Natural killer cell (primary cell): ENCODE results near the gene MALRD1. TPM values are rescaled to one million over a fixed set of nuclear protein-coding genes. Genes with fewer than 3 reads are reported as not detected.
A peak's percentile ranks its signal among the peaks of the same experiment; 100 is the strongest.
"Not testable (repeated sequence)": the region's sequence is repeated elsewhere in the genome, so short reads cannot be mapped to it uniquely, and the experiment has no call there.

ENCODE experiments used
- ATAC-seq, 3 donors: fragments of 150-1000 bp in 2 of 3; fragments of 200-7000 bp in 1 of 3; cut with Tn5 transposase; 1 replicate in 1 of 3; 2 replicates in 2 of 3; pipeline ENCODE4 v1.10.0; 2021; ENCODE audit warnings: mild to moderate bottlenecking in 2 of 3, moderate library complexity in 2 of 3
- DNase-seq, 2 donors: peaks; one replicate each; pipeline versions ENCODE4 v3.0.0 to v3.0.0-alpha.2; 2013 to 2021; ENCODE audit warnings: mixed read lengths in 1 of 2
- H3K27ac ChIP-seq: one replicate; pipeline ENCODE4 v1.5.1; 2013; ENCODE audit warnings: mild to moderate bottlenecking, low read length
- H3K27me3 ChIP-seq: one replicate; pipeline ENCODE4 v1.6.1; 2013; ENCODE audit warnings: low read length; ENCODE audit not compliant: control insufficient read depth, insufficient read depth
- H3K36me3 ChIP-seq: one replicate; pipeline ENCODE4 v1.6.1; 2013; ENCODE audit warnings: low read length; ENCODE audit not compliant: control insufficient read depth, insufficient read depth
- H3K4me1 ChIP-seq: one replicate; pipeline ENCODE4 v1.6.1; 2013; ENCODE audit warnings: low read length; ENCODE audit not compliant: control insufficient read depth, insufficient read depth
- H3K4me3 ChIP-seq: one replicate; pipeline ENCODE4 v1.5.1; 2013; ENCODE audit warnings: low read length
- H3K9me3 ChIP-seq: one replicate; pipeline ENCODE4 v1.6.1; 2013; ENCODE audit warnings: low read length; ENCODE audit not compliant: control insufficient read depth, insufficient read depth
- H3K27ac Mint-ChIP-seq, 2 donors: one replicate each; pipeline ENCODE4 v1.8.0; 2022; ENCODE audit warnings: mild to moderate bottlenecking in 2 of 2, mixed read lengths in 2 of 2, moderate library complexity in 1 of 2
- H3K27me3 Mint-ChIP-seq, 2 donors: one replicate each; pipeline ENCODE4 v1.8.0; 2022; ENCODE audit warnings: low read depth in 2 of 2, mixed read lengths in 2 of 2
- H3K36me3 Mint-ChIP-seq: one replicate; pipeline ENCODE4 v1.8.0; 2022; ENCODE audit warnings: mixed read lengths
- H3K4me1 Mint-ChIP-seq, 2 donors: one replicate each; pipeline ENCODE4 v1.8.0; 2022; ENCODE audit warnings: mixed read lengths in 2 of 2
- H3K4me3 Mint-ChIP-seq: one replicate; pipeline ENCODE4 v1.8.0; 2022; ENCODE audit warnings: mild to moderate bottlenecking, moderate library complexity, mixed read lengths
- H3K9me3 Mint-ChIP-seq, 2 donors: one replicate each; pipeline ENCODE4 v1.8.0; 2022; ENCODE audit warnings: mixed read lengths in 2 of 2
- CTCF ChIP-seq: fragments of 200-600 bp; IDR thresholded peaks from one replicate; pipeline ENCODE4 v1.8.0; 2022; ENCODE audit warnings: antibody characterized with exemption
- WGBS: methylation state at CpG from one replicate; pipeline ENCODE4 v1.1.7; 2013; ENCODE audit warnings: missing lambda C conversion rate; ENCODE audit not compliant: insufficient coverage; 5-methylcytosine and 5-hydroxymethylcytosine counted together
- intact Hi-C: fragments of 100-400 bp; cut with micrococcal nuclease; formaldehyde crosslinking; loops from one replicate; pipeline ENCODE4 v1.14.2; 2022
- total RNA-seq, 4 donors: library from RNA; stranded (reverse); fragments of 120-200 nt in 1 of 4; gene quantifications; one replicate each; pipeline versions ENCODE4 v1.2.3 to v1.2.4, GENCODE V29; 2013 to 2022

The MALRD1 gene
- total RNA-seq, 3 donors from 2014 or later (not counting 1 experiment from before 2014, with no cell fraction given): not detected

GRCh38 chr10:19730907-19731217 lies 682.3 kb downstream of the MALRD1 start:
- Mint-ChIP-seq H3K36me3 (no peaks in the 10 kb centered on the region), H3K9me3 (peaks cover 0 to 3% of the 10 kb centered on the region in 2 donors), H3K4me3 (no peak overlapping the region), H3K4me1 (peaks cover 18% of the 10 kb centered on the region in 2 donors), H3K27ac (peak overlapping the region; percentile 73 to 80), H3K27me3 (no peaks in the 10 kb centered on the region)
- intact Hi-C loops: no loop called here
- no peak for TF ChIP-seq CTCF
- no peaks in the 10 kb centered on the region for H3K27me3 ChIP-seq
- no peaks in the 10 kb centered on the region for H3K36me3 ChIP-seq
- no peak for ATAC-seq
- no peaks in the 10 kb centered on the region for H3K4me1 ChIP-seq
- H3K4me3 ChIP-seq: no peak overlapping the region
- no peaks in the 10 kb centered on the region for H3K9me3 ChIP-seq
- H3K27ac ChIP-seq: no peak overlapping the region
- no peak for DNase-seq

- Histone ChIP-seq H3K27ac (no peak overlapping the region), H3K27me3 (no peaks in the 10 kb centered on the region), H3K4me3 (no peak overlapping the region), H3K4me1 (no peaks in the 10 kb centered on the region), H3K9me3 (no peaks in the 10 kb centered on the region), H3K36me3 (no peaks in the 10 kb centered on the region)
- intact Hi-C loops: no loop called here
- H3K9me3 Mint-ChIP-seq: peaks cover 0 to 3% of the 10 kb centered on the region in 2 donors
- H3K36me3 Mint-ChIP-seq: no peaks in the 10 kb centered on the region
- no peak for TF ChIP-seq CTCF
- ATAC-seq (no peak), DNase-seq (no peak)
- 100% methylated on average over 1 of the region's 2 CpGs for WGBS
- peak overlapping the region in 1 of 2 donors; percentile 73 for H3K27ac Mint-ChIP-seq
- H3K4me3 Mint-ChIP-seq: no peak overlapping the region
- H3K4me1 Mint-ChIP-seq: peaks cover 18% of the 10 kb centered on the region in 2 donors
- no peaks in the 10 kb centered on the region for H3K27me3 Mint-ChIP-seq
Measured at GRCh38 chr10:19731560-19731959, 683.0 kb downstream of the MALRD1 start.

GRCh38 chr10:19738440-19738839 lies 689.8 kb downstream of the MALRD1 start:
- no peaks in the 10 kb centered on the region for H3K9me3 ChIP-seq
- H3K9me3 Mint-ChIP-seq: peaks cover 0 to 4% of the 10 kb centered on the region in 2 donors
- H3K4me1 Mint-ChIP-seq: no peaks in the 10 kb centered on the region
- no peak for DNase-seq
- no peak for TF ChIP-seq CTCF
- 89% methylated on average over 1 of the region's 1 CpG for WGBS
- ATAC-seq: no peak
- no peak overlapping the region for H3K27ac ChIP-seq
- H3K27me3 Mint-ChIP-seq: no peaks in the 10 kb centered on the region
- H3K36me3 ChIP-seq: no peaks in the 10 kb centered on the region
- no peak overlapping the region for H3K27ac Mint-ChIP-seq
- no peaks in the 10 kb centered on the region for H3K4me1 ChIP-seq
- intact Hi-C loops: no loop called here
- no peaks in the 10 kb centered on the region for H3K36me3 Mint-ChIP-seq
- H3K4me3 Mint-ChIP-seq: no peak overlapping the region
- H3K4me3 ChIP-seq: no peak overlapping the region
- no peaks in the 10 kb centered on the region for H3K27me3 ChIP-seq

GRCh38 chr10:19739232-19739631 lies 690.6 kb downstream of the MALRD1 start:
- DNase-seq, H3K27ac ChIP-seq, H3K4me1 ChIP-seq, H3K4me1 Mint-ChIP-seq, intact Hi-C loops, H3K9me3 Mint-ChIP-seq, H3K36me3 Mint-ChIP-seq, H3K36me3 ChIP-seq, H3K27ac Mint-ChIP-seq, H3K4me3 ChIP-seq, H3K27me3 ChIP-seq, H3K4me3 Mint-ChIP-seq, ATAC-seq, H3K9me3 ChIP-seq, H3K27me3 Mint-ChIP-seq: not testable (repeated sequence)
- WGBS: 82% methylated on average over 5 of the region's 7 CpGs

GRCh38 chr10:19742144-19742543 lies 693.5 kb downstream of the MALRD1 start:
- H3K4me3 Mint-ChIP-seq, H3K27me3 ChIP-seq, H3K27me3 Mint-ChIP-seq, H3K4me1 ChIP-seq, H3K4me1 Mint-ChIP-seq, H3K9me3 ChIP-seq, H3K4me3 ChIP-seq, H3K9me3 Mint-ChIP-seq, H3K27ac ChIP-seq, H3K27ac Mint-ChIP-seq, intact Hi-C loops, H3K36me3 Mint-ChIP-seq, H3K36me3 ChIP-seq, ATAC-seq, DNase-seq: not testable (repeated sequence)
- 100% methylated on average over 3 of the region's 4 CpGs for WGBS
